Measurements from ENCODE around the gene VPS8.
"Not testable (repeated sequence)": the region's sequence is repeated elsewhere in the genome, so short reads cannot be mapped to it uniquely, and the experiment has no call there.

VPS8 gene

DNA sequence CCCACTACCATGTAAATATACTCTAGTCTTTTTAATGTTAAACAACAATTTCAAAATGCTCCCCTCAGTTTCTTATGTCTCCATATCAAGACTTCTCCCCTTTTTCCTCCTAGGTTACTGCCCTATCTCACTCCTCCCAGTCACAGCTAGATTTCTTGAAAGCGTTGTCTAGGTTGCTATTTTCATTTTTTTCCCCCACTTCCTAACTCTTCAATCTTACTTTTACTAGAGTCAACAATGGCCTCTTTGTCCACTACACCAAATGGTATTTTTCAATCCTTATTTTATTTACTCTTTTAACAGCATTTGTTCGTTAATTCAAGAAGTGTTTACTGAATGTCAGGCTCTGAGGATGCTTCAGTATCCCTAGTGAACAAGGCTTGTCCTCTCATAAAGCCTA, 84.4 kb downstream of the VPS8 start:
- Histone ChIP-seq H3K27ac (replicated peaks) (no peak overlapping the region), H3K27me3 (ENCODE audit: insufficient read depth, poor library complexity, severe bottlenecking) (no peaks in the 10 kb centered on the region), H3K4me3 (replicated peaks; ENCODE audit: insufficient read depth, low read length) (no peak overlapping the region)
- no peak for DNase-seq (ENCODE audit: low read depth in 1 of 2, low spot score in 1 of 2)
- TF ChIP-seq SPI1 (IDR thresholded peaks at IDR 0.05; ENCODE audit: borderline replicate concordance, low read depth) (no peak), GABPA (IDR thresholded peaks at IDR 0.05; ENCODE audit: low read depth) (no peak), POLR2AphosphoS5 (IDR thresholded peaks at IDR 0.05; ENCODE audit: low read depth) (no peak)
- TF ChIP-seq, protein P1, sequence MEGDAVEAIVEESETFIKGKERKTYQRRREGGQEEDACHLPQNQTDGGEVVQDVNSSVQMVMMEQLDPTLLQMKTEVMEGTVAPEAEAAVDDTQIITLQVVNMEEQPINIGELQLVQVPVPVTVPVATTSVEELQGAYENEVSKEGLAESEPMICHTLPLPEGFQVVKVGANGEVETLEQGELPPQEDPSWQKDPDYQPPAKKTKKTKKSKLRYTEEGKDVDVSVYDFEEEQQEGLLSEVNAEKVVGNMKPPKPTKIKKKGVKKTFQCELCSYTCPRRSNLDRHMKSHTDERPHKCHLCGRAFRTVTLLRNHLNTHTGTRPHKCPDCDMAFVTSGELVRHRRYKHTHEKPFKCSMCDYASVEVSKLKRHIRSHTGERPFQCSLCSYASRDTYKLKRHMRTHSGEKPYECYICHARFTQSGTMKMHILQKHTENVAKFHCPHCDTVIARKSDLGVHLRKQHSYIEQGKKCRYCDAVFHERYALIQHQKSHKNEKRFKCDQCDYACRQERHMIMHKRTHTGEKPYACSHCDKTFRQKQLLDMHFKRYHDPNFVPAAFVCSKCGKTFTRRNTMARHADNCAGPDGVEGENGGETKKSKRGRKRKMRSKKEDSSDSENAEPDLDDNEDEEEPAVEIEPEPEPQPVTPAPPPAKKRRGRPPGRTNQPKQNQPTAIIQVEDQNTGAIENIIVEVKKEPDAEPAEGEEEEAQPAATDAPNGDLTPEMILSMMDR (IDR thresholded peaks at IDR 0.05; ENCODE audit: insufficient read depth, low read length) = no peak
- TF ChIP-seq, protein P2, sequence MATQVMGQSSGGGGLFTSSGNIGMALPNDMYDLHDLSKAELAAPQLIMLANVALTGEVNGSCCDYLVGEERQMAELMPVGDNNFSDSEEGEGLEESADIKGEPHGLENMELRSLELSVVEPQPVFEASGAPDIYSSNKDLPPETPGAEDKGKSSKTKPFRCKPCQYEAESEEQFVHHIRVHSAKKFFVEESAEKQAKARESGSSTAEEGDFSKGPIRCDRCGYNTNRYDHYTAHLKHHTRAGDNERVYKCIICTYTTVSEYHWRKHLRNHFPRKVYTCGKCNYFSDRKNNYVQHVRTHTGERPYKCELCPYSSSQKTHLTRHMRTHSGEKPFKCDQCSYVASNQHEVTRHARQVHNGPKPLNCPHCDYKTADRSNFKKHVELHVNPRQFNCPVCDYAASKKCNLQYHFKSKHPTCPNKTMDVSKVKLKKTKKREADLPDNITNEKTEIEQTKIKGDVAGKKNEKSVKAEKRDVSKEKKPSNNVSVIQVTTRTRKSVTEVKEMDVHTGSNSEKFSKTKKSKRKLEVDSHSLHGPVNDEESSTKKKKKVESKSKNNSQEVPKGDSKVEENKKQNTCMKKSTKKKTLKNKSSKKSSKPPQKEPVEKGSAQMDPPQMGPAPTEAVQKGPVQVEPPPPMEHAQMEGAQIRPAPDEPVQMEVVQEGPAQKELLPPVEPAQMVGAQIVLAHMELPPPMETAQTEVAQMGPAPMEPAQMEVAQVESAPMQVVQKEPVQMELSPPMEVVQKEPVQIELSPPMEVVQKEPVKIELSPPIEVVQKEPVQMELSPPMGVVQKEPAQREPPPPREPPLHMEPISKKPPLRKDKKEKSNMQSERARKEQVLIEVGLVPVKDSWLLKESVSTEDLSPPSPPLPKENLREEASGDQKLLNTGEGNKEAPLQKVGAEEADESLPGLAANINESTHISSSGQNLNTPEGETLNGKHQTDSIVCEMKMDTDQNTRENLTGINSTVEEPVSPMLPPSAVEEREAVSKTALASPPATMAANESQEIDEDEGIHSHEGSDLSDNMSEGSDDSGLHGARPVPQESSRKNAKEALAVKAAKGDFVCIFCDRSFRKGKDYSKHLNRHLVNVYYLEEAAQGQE (IDR thresholded peaks at IDR 0.05; ENCODE audit: insufficient replicate concordance, low read depth) = no peak

DNA sequence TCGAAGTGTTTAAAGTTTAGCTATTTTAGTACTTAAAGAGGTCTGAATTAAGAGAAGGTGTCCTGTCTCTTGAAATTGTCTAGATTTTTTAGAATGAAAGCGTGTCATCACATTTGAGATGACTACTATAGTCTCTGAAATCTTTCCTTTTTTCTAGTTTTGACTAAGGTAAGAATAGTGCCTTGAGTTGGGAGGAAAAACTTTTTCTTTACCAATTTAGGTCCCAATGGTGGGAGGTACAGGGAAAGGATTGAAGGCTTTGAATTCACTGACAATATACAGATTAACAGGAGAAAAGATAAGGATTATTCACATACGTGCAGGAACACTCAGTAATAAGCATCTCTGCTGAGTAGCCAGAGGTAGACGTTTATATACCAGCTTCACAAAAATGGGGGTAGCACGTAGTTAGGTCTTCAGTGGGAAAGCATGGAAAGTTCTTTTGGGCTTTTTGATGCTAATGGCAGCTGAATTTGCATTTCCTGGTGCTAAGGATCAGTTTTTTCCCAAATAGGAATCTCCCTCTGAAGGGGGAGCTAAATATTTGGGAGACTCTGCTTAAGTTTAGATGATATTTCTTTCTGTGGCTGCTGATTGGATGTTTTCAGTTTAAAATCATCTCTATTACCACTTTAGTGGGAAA, 88.1 kb downstream of the VPS8 start:
- no peak for DNase-seq (ENCODE audit: low read depth in 1 of 2, low spot score in 1 of 2)
- Histone ChIP-seq H3K27ac (replicated peaks) (no peak overlapping the region), H3K4me3 (replicated peaks; ENCODE audit: insufficient read depth, low read length) (no peak overlapping the region), H3K27me3 (ENCODE audit: insufficient read depth, poor library complexity, severe bottlenecking) (no peaks in the 10 kb centered on the region)
- TF ChIP-seq, protein P1 (IDR thresholded peaks at IDR 0.05; ENCODE audit: insufficient read depth, low read length) = no peak
- TF ChIP-seq SPI1 (IDR thresholded peaks at IDR 0.05; ENCODE audit: borderline replicate concordance, low read depth) (no peak), POLR2AphosphoS5 (IDR thresholded peaks at IDR 0.05; ENCODE audit: low read depth) (no peak), GABPA (IDR thresholded peaks at IDR 0.05; ENCODE audit: low read depth) (no peak)
- TF ChIP-seq, protein P2 (IDR thresholded peaks at IDR 0.05; ENCODE audit: insufficient replicate concordance, low read depth) = no peak

DNA sequence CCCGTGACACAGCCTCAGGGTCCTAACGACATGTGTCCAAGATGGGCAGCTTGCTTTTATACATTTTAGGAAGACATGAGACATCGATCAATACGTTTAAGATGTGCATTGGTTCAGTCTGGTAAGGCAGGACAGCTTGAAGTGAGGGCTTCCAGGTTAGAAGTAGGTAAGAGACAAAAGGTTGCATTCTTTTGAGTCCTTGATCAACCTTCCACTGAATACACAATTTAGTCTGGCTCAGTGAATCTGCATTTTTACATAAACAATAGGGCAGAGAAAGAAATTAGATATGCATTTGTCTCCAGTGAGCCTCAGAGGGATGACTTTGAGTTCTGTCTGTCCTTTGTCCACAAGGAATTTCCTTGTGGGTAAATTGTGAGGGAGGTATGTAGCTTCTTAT, 95.1 kb downstream of the VPS8 start:
- H3K4me3 ChIP-seq (replicated peaks; ENCODE audit: insufficient read depth, low read length); H3K27ac ChIP-seq (replicated peaks); H3K27me3 ChIP-seq (ENCODE audit: insufficient read depth, poor library complexity, severe bottlenecking); DNase-seq (ENCODE audit: low read depth in 1 of 2, low spot score in 1 of 2): not testable (repeated sequence)

DNA sequence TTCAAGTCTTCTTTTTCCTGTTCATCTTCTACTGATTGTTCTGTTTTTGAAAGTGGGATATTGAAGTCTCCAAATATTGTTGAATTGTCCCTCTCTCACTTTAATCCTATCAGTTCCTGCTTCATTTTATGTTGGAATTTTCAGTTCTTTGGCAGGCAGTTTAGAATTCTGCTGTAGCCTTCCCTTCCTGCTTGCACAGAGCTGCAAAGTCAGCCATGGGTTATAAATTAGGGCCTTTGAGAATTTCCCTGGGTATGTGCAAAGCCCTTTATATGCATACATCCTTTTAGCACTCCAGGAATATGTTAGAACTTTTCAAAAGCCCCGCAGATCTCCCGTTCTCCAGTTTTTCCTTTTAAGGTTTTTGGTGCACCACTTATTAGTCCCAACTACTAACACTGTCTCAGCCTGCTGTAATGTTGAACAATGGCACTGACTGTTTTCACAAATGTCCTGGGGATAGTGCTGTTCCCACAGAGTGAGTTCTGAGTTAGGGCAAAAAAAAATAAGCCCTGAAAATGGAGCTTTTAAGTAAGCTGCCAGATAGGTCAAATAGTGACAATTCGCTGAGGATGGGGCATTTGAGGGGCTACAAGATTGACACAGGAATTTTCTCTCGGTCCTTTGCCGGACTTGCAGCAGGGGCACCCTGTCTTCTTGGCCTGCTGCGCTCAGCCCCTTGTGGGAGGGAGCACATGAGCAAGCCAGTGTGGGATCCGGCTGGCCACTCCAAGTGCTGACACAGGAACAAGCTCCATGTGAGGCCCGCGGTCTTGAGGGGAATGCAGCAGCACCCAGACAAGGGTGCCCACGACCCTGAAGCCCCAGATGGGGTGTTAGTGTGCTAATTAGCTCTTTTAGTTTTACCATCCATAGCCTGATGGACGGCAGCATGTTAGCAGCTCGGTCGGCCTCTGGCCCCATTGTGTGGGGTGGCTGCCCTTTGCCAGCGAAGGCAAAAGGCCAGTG, 96.0 kb downstream of the VPS8 start:
- Histone ChIP-seq H3K27ac (replicated peaks) (no peak overlapping the region), H3K4me3 (replicated peaks; ENCODE audit: insufficient read depth, low read length) (no peak overlapping the region), H3K27me3 (ENCODE audit: insufficient read depth, poor library complexity, severe bottlenecking) (no peaks in the 10 kb centered on the region)
- no peak for DNase-seq (ENCODE audit: low read depth in 1 of 2, low spot score in 1 of 2)
- no peak for TF ChIP-seq POLR2AphosphoS5 (IDR thresholded peaks at IDR 0.05; ENCODE audit: low read depth)
